ENCODE results near the gene EFCC1.

The EFCC1 gene

GRCh38 chr3:129056451-129057173 is 55.5 kb downstream of the EFCC1 start:
- no peak for DNase-seq (ENCODE audit: low read depth, low spot score)
- no peak overlapping the region for H3K4me3 ChIP-seq (ENCODE audit: low read depth, low read length)
- in situ Hi-C loops (cut with HindIII; ENCODE audit: low sequenced_read_pairs): no loop called here
- TF ChIP-seq CTCF (IDR thresholded peaks at IDR 0.05; ENCODE audit: low read depth, low read length): no peak

DNA sequence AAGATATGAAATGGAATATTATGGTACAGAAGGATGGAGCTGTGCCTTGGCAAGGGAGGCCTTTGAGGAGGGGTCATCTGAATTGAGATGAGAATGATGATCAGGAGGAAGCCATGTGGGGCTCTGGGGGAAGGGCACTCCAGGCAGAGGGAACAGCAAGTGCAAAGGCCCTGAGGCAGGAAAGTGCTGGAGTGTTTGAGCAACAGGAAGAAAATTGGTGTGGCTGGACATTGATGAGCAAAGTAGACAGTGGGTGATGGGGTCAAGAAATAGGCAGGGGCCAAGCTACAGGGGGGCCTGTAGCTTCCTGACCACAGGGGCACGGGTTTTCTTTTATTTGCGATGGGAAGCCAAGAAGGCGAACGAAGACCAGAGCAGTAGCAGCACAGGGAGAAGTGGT is 56.1 kb downstream of the EFCC1 start:
- in situ Hi-C loops (cut with HindIII; ENCODE audit: low sequenced_read_pairs): no loop called here
- DNase-seq (ENCODE audit: low read depth, low spot score): no peak
- H3K4me3 ChIP-seq (ENCODE audit: low read depth, low read length): no peak overlapping the region
- TF ChIP-seq CTCF (IDR thresholded peaks at IDR 0.05; ENCODE audit: low read depth, low read length): no peak

DNA sequence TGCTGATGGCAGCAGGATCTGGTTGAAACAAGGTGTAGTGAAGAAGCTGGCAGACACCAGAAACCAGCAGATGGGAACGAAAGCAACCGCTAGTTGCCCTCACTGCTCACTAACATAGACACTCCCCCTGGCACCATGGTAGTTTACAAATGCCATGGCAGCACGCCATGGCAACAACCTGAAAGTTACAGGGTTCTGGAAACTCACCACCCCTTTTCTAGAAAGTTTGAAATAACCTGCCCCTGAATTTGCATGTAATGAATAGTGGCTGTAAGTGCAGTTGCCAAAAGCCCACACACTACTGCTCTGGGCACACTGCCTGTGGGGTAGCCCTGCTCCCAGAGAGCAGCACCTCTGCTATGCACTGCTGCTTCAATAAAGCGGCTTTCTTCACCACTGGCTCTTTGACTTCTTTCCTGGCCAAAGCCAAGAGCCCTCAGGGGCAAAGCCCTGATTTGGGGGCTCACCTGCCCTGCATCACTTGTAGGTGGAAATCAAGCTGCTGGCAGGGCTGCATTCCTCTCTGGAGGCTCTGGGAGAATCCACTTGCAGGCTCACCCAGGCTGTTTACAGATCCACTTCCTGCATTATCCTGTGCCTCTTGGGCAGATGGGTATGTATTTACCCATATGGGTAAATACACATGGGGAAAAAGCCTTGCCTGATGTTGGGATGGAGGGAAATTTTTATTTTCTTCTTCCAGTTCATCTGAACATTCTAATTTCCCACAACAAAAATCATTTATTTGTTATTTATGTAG is 57.5 kb downstream of the EFCC1 start:
- DNase-seq (ENCODE audit: low read depth, low spot score): no peak
- H3K4me3 ChIP-seq (ENCODE audit: low read depth, low read length): no peak overlapping the region
- in situ Hi-C loops (cut with HindIII; ENCODE audit: low sequenced_read_pairs): no loop called here
- no peak for TF ChIP-seq CTCF (IDR thresholded peaks at IDR 0.05; ENCODE audit: low read depth, low read length)

GRCh38 chr3:129059311-129059958 is 58.3 kb downstream of the EFCC1 start:
- no peak for TF ChIP-seq CTCF (IDR thresholded peaks at IDR 0.05; ENCODE audit: low read depth, low read length)
- no peak for DNase-seq (ENCODE audit: low read depth, low spot score)
- H3K4me3 ChIP-seq (ENCODE audit: low read depth, low read length): no peak overlapping the region
- in situ Hi-C loops (cut with HindIII; ENCODE audit: low sequenced_read_pairs): no loop called here

DNA sequence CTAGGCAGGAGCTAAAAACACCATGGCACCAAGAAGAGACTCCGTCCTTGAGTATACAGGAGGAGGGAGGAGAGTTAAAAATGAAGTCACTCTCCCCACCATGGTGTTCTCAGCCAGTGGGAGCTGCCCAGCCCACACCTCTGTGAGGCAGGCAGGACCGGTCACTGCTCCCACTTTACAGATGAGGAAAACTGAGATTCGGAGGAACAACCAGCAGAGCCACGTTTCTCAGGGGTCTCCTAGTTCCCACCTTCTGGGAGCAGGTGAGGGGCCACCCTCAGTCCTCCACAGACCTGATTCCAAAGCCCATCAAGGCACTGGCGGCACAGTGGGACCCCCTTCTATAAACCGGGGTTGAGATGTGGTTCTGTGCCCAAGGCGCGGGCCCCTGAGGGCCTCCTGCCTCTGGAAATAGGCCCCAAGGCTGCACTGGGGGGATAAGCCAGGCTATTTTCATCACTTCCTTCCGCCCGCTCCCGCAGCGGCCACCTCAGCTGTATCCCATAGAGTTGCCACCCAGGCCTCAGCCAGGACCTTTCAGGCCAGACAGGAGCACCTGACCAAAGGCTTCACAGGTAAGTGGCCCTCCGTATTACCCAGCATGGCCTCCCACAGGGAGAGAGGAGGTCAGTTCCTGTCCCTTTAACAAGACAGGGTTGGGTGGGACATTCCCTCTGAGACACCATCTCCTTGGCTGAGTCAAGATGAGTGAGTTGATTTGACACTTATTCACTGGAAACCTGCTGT is 59.3 kb downstream of the EFCC1 start, which contains the start of gene GP9:
Gene GP9 (plus strand): TSS at position 504 of the 747 bp plus-strand sequence. CDS start 961 bp downstream, outside the sequence.
- DNase-seq (ENCODE audit: low read depth, low spot score): no peak
- no peak for TF ChIP-seq CTCF (IDR thresholded peaks at IDR 0.05; ENCODE audit: low read depth, low read length)
- no peak within 1 kb of the TSS for H3K4me3 ChIP-seq (ENCODE audit: low read depth, low read length)
- in situ Hi-C loops (cut with HindIII; ENCODE audit: low sequenced_read_pairs): no loop called here
